GM23248 (cell line): ENCODE results near the gene KRT8. TPM values are rescaled to one million over a fixed set of nuclear protein-coding genes. Genes with fewer than 3 reads are reported as not detected.

Experiments
- DNase-seq: peaks from one replicate; pipeline ENCODE4 v3.0.0-alpha.2; 2015
- H2AFZ ChIP-seq: fragments of 200-600 bp; sonication (generic); 2 replicates; pipeline ENCODE4 v1.6.1; 2016; ENCODE audit warnings: antibody characterized with exemption
- H3F3A ChIP-seq: fragments of 200-600 bp; sonication (generic); 2 replicates; pipeline ENCODE4 v1.6.1; 2016; ENCODE audit warnings: mild to moderate bottlenecking, antibody characterized with exemption, mixed run types; ENCODE audit not compliant: insufficient read depth
- H3K27ac ChIP-seq: fragments of 200-600 bp; sonication (generic); 2 replicates; pipeline ENCODE4 v1.5.1; 2016; ENCODE audit warnings: mild to moderate bottlenecking
- H3K27me3 ChIP-seq: fragments of 200-600 bp; sonication (generic); replicated peaks from 2 replicates; pipeline ENCODE4 v1.6.1; 2016; ENCODE audit warnings: mild to moderate bottlenecking; ENCODE audit not compliant: insufficient read depth
- H3K36me3 ChIP-seq: fragments of 200-600 bp; sonication (generic); 2 replicates; pipeline ENCODE4 v1.6.1; 2016; ENCODE audit warnings: low read depth, mild to moderate bottlenecking
- H3K4me1 ChIP-seq: fragments of 200-600 bp; sonication (generic); 2 replicates; pipeline ENCODE4 v1.6.1; 2016; ENCODE audit warnings: mild to moderate bottlenecking; ENCODE audit not compliant: insufficient read depth
- H3K4me2 ChIP-seq: fragments of 200-600 bp; sonication (generic); one replicate; pipeline ENCODE4 v1.6.1; 2016; ENCODE audit warnings: mild to moderate bottlenecking; ENCODE audit not compliant: unreplicated experiment
- H3K4me3 ChIP-seq: fragments of 200-600 bp; sonication (generic); 2 replicates; pipeline ENCODE4 v1.5.1; 2016; ENCODE audit warnings: mild to moderate bottlenecking
- H3K79me2 ChIP-seq: fragments of 200-600 bp; sonication (generic); 2 replicates; pipeline ENCODE4 v1.6.1; 2016; ENCODE audit warnings: mild to moderate bottlenecking; ENCODE audit not compliant: insufficient read depth
- H3K9ac ChIP-seq: fragments of 200-600 bp; sonication (generic); 2 replicates; pipeline ENCODE4 v1.6.1; 2016; ENCODE audit warnings: mild to moderate bottlenecking
- H3K9me2 ChIP-seq: fragments of 200-600 bp; sonication (generic); 2 replicates; pipeline ENCODE4 v1.6.1; 2016; ENCODE audit warnings: mixed run types, mild to moderate bottlenecking, moderate library complexity; ENCODE audit not compliant: insufficient read depth
- H3K9me3 ChIP-seq: fragments of 200-600 bp; sonication (generic); one replicate; pipeline ENCODE4 v1.6.1; 2017; ENCODE audit warnings: low read depth
- H4K20me1 ChIP-seq: fragments of 200-600 bp; sonication (generic); 2 replicates; pipeline ENCODE4 v1.6.0; 2016; ENCODE audit not compliant: insufficient read depth
- EZH2 ChIP-seq: fragments of 200-600 bp; sonication (generic); IDR thresholded peaks from 2 replicates; pipeline ENCODE4 v1.6.1; 2018; ENCODE audit warnings: antibody characterized with exemption, mild to moderate bottlenecking; ENCODE audit not compliant: insufficient read depth, poor library complexity, severe bottlenecking
- EZH2phosphoT487 ChIP-seq: fragments of 200-600 bp; sonication (generic); IDR thresholded peaks from 2 replicates; pipeline ENCODE4 v1.6.1; 2018; ENCODE audit warnings: antibody characterized with exemption, moderate library complexity, mild to moderate bottlenecking, low read depth; ENCODE audit not compliant: insufficient read depth
- WGBS, 2 experiments: methylation state at CpG; one replicate each; pipeline ENCODE4 v1.1.6; 2015 to 2017; ENCODE audit warnings: low lambda C conversion rate in 2 of 2, low coverage in 1 of 2; ENCODE audit errors: missing lambda C conversion rate in 2 of 2; 5-methylcytosine and 5-hydroxymethylcytosine counted together
- in situ Hi-C: fragments of 300-500 bp; cut with MboI; formaldehyde crosslinking; loops from 2 replicates; pipeline ENCODE4 v1.15.0; 2020
- polyA plus RNA-seq: library from polyadenylated mRNA; unstranded; fragments of >200 nt; fragmentation: Nextera tagmentation; extraction: Ambion mirVana; gene quantifications from 2 replicates; pipeline ENCODE4 v1.2.1, GENCODE V29; 2016
- total RNA-seq: library from RNA; depleted of rRNA; stranded (reverse); fragments of >200 nt; shearing (Covaris generic); gene quantifications from 2 replicates; pipeline ENCODE4 v1.2.3, GENCODE V29; 2014

KRT8 gene
- total and polyA plus RNA-seq, 2 experiments from 2014 or later: 5.5 to 19.8 TPM

DNA sequence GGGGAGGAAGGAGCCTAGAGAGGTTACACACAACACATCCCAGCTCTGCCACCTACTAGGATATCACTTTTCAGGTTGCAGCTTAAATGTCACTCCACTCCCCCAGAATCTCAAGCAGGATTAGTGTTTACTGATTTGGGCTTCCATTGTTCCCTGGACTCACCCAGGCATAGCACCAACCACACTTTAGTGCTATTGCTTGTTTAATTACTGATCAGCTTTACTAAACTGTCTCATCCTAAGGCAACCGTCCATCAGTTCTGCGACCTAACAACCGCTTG lies 38.0 kb upstream of the KRT8 start:
- no peak for DNase-seq
- H3K4me1 ChIP-seq: peaks cover 23% of the 10 kb centered on the region

DNA sequence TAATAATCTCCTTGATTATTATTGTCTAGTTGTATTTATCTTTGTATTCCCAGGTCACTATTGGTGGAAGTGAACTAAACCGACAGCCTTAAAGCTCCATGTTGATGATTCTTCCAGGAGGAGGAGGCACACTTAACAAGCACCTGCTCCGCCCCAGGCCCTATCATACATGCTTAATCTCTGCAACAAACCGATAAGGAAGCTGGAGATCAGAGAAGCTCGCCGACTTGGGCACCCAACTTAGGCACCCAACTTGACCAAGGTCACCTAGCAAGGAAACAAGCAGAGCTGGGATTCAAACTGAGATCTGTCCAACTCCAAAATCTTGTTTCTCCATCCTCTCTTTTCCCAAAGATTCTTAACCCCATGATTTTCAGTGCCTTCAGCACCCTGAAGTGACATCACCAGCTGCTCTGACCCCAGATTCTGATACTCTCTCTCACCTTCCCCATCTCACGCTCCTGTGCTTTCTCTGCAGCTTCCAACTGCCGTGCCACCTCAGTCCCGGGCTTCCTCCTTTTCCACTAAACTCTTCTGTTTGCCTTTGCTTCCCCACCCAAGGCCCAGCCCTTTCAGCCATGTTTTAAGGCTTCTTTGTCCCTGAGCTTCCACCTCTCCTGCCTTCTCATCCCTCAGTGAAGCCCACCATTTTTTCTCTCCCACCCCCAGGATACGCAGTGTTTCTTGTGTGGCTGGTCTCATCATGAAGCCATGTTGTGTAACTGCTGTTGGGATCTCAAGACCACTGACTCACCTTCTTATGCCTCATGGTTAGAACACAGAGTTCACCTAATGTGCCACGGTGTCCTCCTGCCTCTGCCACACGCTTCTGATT lies 37.4 kb upstream of the KRT8 start:
- Histone ChIP-seq H4K20me1 (no peaks in the 10 kb centered on the region), H3K36me3 (no peaks in the 10 kb centered on the region), H3K4me1 (peaks cover 23% of the 10 kb centered on the region), H3K9me3 (no peaks in the 10 kb centered on the region), H3K4me3 (no peak overlapping the region), H3K9ac (no peak overlapping the region), H3F3A (no peaks in the 10 kb centered on the region), H3K4me2 (no peak overlapping the region), H2AFZ (no peak overlapping the region), H3K79me2 (no peaks in the 10 kb centered on the region), H3K27me3 (no peaks in the 10 kb centered on the region), H3K27ac (no peak overlapping the region), H3K9me2 (no peaks in the 10 kb centered on the region)
- in situ Hi-C loops: no loop called here
- no peak for DNase-seq
- TF ChIP-seq EZH2phosphoT487 (no peak), EZH2 (no peak)
- WGBS, 2 experiments: 85 to 86% methylated on average over 11 of the region's 11 CpGs

More for the DNA sequence above, 38.0 kb upstream of the KRT8 start:
- H3K9me3 ChIP-seq: no peaks in the 10 kb centered on the region
- no peak overlapping the region for H2AFZ ChIP-seq
- H3K36me3 ChIP-seq: no peaks in the 10 kb centered on the region
- no peaks in the 10 kb centered on the region for H4K20me1 ChIP-seq
- in situ Hi-C loops: no loop called here
- WGBS, 2 experiments: 55 to 71% methylated on average over 3 of the region's 3 CpGs
- no peak overlapping the region for H3K4me3 ChIP-seq
- H3K9ac ChIP-seq: no peak overlapping the region
- no peaks in the 10 kb centered on the region for H3K9me2 ChIP-seq
- H3K79me2 ChIP-seq: no peaks in the 10 kb centered on the region
- no peak for TF ChIP-seq EZH2
- no peak for TF ChIP-seq EZH2phosphoT487
- H3K27ac ChIP-seq: no peak overlapping the region
- no peak overlapping the region for H3K4me2 ChIP-seq
- no peaks in the 10 kb centered on the region for H3K27me3 ChIP-seq
- H3F3A ChIP-seq: no peaks in the 10 kb centered on the region

GRCh38 chr12:52929538-52929937 lies 24.7 kb upstream of the KRT8 start:
- no peaks in the 10 kb centered on the region for H3K9me2 ChIP-seq
- no peak for TF ChIP-seq EZH2
- no peak for TF ChIP-seq EZH2phosphoT487
- in situ Hi-C loops: no loop called here
- no peaks in the 10 kb centered on the region for H3K9me3 ChIP-seq
- WGBS, 2 experiments: 50 to 69% methylated on average over 1 of the region's 1 CpG
- H3K4me1 ChIP-seq: peaks cover 34% of the 10 kb centered on the region
- no peak overlapping the region for H3K4me2 ChIP-seq
- H3K27me3 ChIP-seq: no peaks in the 10 kb centered on the region
- no peak overlapping the region for H3K27ac ChIP-seq
- no peak overlapping the region for H3K4me3 ChIP-seq
- no peaks in the 10 kb centered on the region for H4K20me1 ChIP-seq
- no peaks in the 10 kb centered on the region for H3K79me2 ChIP-seq
- no peak overlapping the region for H2AFZ ChIP-seq
- H3K9ac ChIP-seq: no peak overlapping the region
- DNase-seq: no peak
- peaks cover 23% of the 10 kb centered on the region for H3F3A ChIP-seq
- H3K36me3 ChIP-seq: no peaks in the 10 kb centered on the region

DNA sequence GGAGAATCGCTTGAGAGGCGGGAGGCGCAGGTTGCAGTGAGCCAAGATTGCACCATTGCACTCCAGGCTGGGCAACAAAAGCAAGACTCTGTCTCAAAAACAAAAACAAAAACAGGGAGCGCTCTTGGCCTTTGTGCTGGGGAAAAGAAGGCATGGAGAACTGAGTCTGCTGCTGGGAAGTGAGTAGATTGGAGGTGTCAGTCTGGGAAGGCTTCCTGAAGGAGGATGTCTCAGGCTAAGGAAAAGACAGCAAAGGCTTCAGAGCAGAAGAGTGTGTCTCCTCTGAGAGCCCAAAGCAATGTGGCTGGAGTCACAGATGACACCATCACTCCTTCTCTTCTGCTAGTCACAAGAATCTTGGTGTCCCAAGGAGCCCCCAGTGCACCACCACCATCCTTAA lies 23.1 kb upstream of the KRT8 start:
- H3K9me3 ChIP-seq: no peaks in the 10 kb centered on the region
- H3K79me2 ChIP-seq: no peaks in the 10 kb centered on the region
- DNase-seq: no peak
- peak overlapping the region; percentile 57 for H3K4me2 ChIP-seq
- H3K9ac ChIP-seq: peak overlapping the region; percentile 51; the same call in 1 of the 2 replicates
- in situ Hi-C loops: no loop called here
- no peaks in the 10 kb centered on the region for H3K36me3 ChIP-seq
- H3K27me3 ChIP-seq: no peaks in the 10 kb centered on the region
- H3K4me1 ChIP-seq: peaks cover 36% of the 10 kb centered on the region
- H3K4me3 ChIP-seq: no peak overlapping the region
- TF ChIP-seq EZH2 (no peak), EZH2phosphoT487 (no peak)
- no peaks in the 10 kb centered on the region for H4K20me1 ChIP-seq
- H3K9me2 ChIP-seq: no peaks in the 10 kb centered on the region
- peaks cover 24% of the 10 kb centered on the region for H3F3A ChIP-seq
- H3K27ac ChIP-seq: 0 out of 2 replicates have a peak overlapping the region, but pooled peaks have one; percentile 82
- WGBS, 2 experiments: 91 to 92% methylated on average over 4 of the region's 4 CpGs
- H2AFZ ChIP-seq: no peak overlapping the region
